ENCODE data around the gene TADA2B. TPM values are rescaled to one million over a fixed set of nuclear protein-coding genes. Genes with fewer than 3 reads are reported as not detected.

Gene TADA2B
- total and polyA plus RNA-seq, 2 experiments from 2014 or later = 15.4 to 20.1 TPM

- Histone ChIP-seq H3K4me3 (no peak overlapping the region), H4K20me1 (ENCODE audit: insufficient read depth, poor library complexity, severe bottlenecking) (no peaks in the 10 kb centered on the region), H3K27ac (no peak overlapping the region), H3K4me2 (no peak overlapping the region), H3K9me2 (replicated peaks; ENCODE audit: insufficient read depth) (no peaks in the 10 kb centered on the region), H3K27me3 (no peaks in the 10 kb centered on the region), H3K79me2 (no peaks in the 10 kb centered on the region), H2AFZ (no peak overlapping the region), H3K9me3 (ENCODE audit: low read depth) (no peaks in the 10 kb centered on the region), H3K4me1 (ENCODE audit: insufficient read depth) (no peaks in the 10 kb centered on the region), H3K36me3 (replicated peaks; ENCODE audit: insufficient read depth, low read depth) (no peaks in the 10 kb centered on the region)
- no peak for DNase-seq (ENCODE audit: low spot score)
- TF ChIP-seq EZH2phosphoT487 (IDR thresholded peaks at IDR 0.05; ENCODE audit: low read depth, severe bottlenecking, unreplicated experiment) = no peak
- no peak for TF ChIP-seq EZH2 (IDR thresholded peaks at IDR 0.05; ENCODE audit: borderline replicate concordance)
- TF ChIP-seq CTCF (IDR thresholded peaks at IDR 0.05; ENCODE audit: poor library complexity) = no peak
- 89% methylated on average over 19 of the region's 25 CpGs for WGBS (ENCODE audit: low lambda C conversion rate, missing lambda C conversion rate)
Observed at GRCh38 chr4:7075962-7076695, 33.0 kb downstream of the TADA2B start.

GRCh38 chr4:7076696-7077082, 33.5 kb downstream of the TADA2B start:
- no peaks in the 10 kb centered on the region for H4K20me1 ChIP-seq (ENCODE audit: insufficient read depth, poor library complexity, severe bottlenecking)
- H3K9me3 ChIP-seq (ENCODE audit: low read depth) = no peaks in the 10 kb centered on the region
- no peaks in the 10 kb centered on the region for H3K9me2 ChIP-seq (replicated peaks; ENCODE audit: insufficient read depth)
- H3K4me3 ChIP-seq = no peak overlapping the region
- no peak for TF ChIP-seq CTCF (IDR thresholded peaks at IDR 0.05; ENCODE audit: poor library complexity)
- no peak for TF ChIP-seq EZH2phosphoT487 (IDR thresholded peaks at IDR 0.05; ENCODE audit: low read depth, severe bottlenecking, unreplicated experiment)
- TF ChIP-seq EZH2 (IDR thresholded peaks at IDR 0.05; ENCODE audit: borderline replicate concordance) = no peak
- DNase-seq (ENCODE audit: low spot score) = no peak
- H3K27me3 ChIP-seq = no peaks in the 10 kb centered on the region
- no peak overlapping the region for H3K4me2 ChIP-seq
- WGBS (ENCODE audit: low lambda C conversion rate, missing lambda C conversion rate) = 81% methylated on average over 6 of the region's 6 CpGs
- H3K79me2 ChIP-seq = no peaks in the 10 kb centered on the region
- no peak overlapping the region for H2AFZ ChIP-seq
- H3K4me1 ChIP-seq (ENCODE audit: insufficient read depth) = no peaks in the 10 kb centered on the region
- no peaks in the 10 kb centered on the region for H3K36me3 ChIP-seq (replicated peaks; ENCODE audit: insufficient read depth, low read depth)
- no peak overlapping the region for H3K27ac ChIP-seq

- H3K4me1 ChIP-seq (ENCODE audit: insufficient read depth) = no peaks in the 10 kb centered on the region
- TF ChIP-seq CTCF (IDR thresholded peaks at IDR 0.05; ENCODE audit: poor library complexity) = no peak
- TF ChIP-seq EZH2phosphoT487 (IDR thresholded peaks at IDR 0.05; ENCODE audit: low read depth, severe bottlenecking, unreplicated experiment) = no peak
- TF ChIP-seq EZH2 (IDR thresholded peaks at IDR 0.05; ENCODE audit: borderline replicate concordance) = no peak
- no peak overlapping the region for H3K4me3 ChIP-seq
- H3K27me3 ChIP-seq = no peaks in the 10 kb centered on the region
- no peaks in the 10 kb centered on the region for H3K9me2 ChIP-seq (replicated peaks; ENCODE audit: insufficient read depth)
- no peak overlapping the region for H3K4me2 ChIP-seq
- WGBS (ENCODE audit: low lambda C conversion rate, missing lambda C conversion rate) = 88% methylated on average over 12 of the region's 12 CpGs
- H3K79me2 ChIP-seq = no peaks in the 10 kb centered on the region
- H3K27ac ChIP-seq = no peak overlapping the region
- H4K20me1 ChIP-seq (ENCODE audit: insufficient read depth, poor library complexity, severe bottlenecking) = no peaks in the 10 kb centered on the region
- no peaks in the 10 kb centered on the region for H3K9me3 ChIP-seq (ENCODE audit: low read depth)
- H2AFZ ChIP-seq = no peak overlapping the region
- DNase-seq (ENCODE audit: low spot score) = no peak
- no peaks in the 10 kb centered on the region for H3K36me3 ChIP-seq (replicated peaks; ENCODE audit: insufficient read depth, low read depth)
Observed at GRCh38 chr4:7077371-7077770, 34.2 kb downstream of the TADA2B start.

Measured in hepatocyte (in vitro differentiated cells).